Mesendoderm (in vitro differentiated cells): ENCODE results near the gene PEX11G. TPM values are rescaled to one million over a fixed set of nuclear protein-coding genes. Genes with fewer than 3 reads are reported as not detected.

Experiments used
- DNase-seq: peaks from one replicate; pipeline ENCODE4 v3.0.0; 2013
- H2AK5ac ChIP-seq: 2 replicates; pipeline ENCODE4 v1.6.1; 2013; ENCODE audit warnings: low read length, inconsistent platforms
- H2BK120ac ChIP-seq: 2 replicates; pipeline ENCODE4 v1.6.1; 2013; ENCODE audit warnings: low read depth, mild to moderate bottlenecking, low read length, moderate library complexity, mixed read lengths
- H2BK15ac ChIP-seq: replicated peaks from 2 replicates; pipeline ENCODE4 v1.6.1; 2013; ENCODE audit warnings: low read depth, mild to moderate bottlenecking, moderate library complexity
- H2BK5ac ChIP-seq: 2 replicates; pipeline ENCODE4 v1.6.1; 2013; ENCODE audit warnings: low read length, inconsistent platforms
- H3K18ac ChIP-seq: 2 replicates; pipeline ENCODE4 v1.6.1; 2013; ENCODE audit warnings: mild to moderate bottlenecking, low read length, mixed read lengths
- H3K23ac ChIP-seq: one replicate; pipeline ENCODE4 v1.6.1; 2013; ENCODE audit warnings: low read length
- H3K27ac ChIP-seq: 2 replicates; pipeline ENCODE4 v1.5.1; 2013; ENCODE audit warnings: low read depth, mild to moderate bottlenecking, inconsistent platforms, low read length, moderate library complexity
- H3K27me3 ChIP-seq: 2 replicates; pipeline ENCODE4 v1.6.1; 2013; ENCODE audit warnings: low read length, control low read depth, mild to moderate bottlenecking, inconsistent platforms; ENCODE audit not compliant: insufficient read depth, poor library complexity
- H3K36me3 ChIP-seq: 2 replicates; pipeline ENCODE4 v1.6.1; 2013; ENCODE audit warnings: low read length, inconsistent platforms; ENCODE audit not compliant: control insufficient read depth, insufficient read depth
- H3K4ac ChIP-seq: one replicate; pipeline ENCODE4 v1.6.1; 2013; ENCODE audit warnings: low read depth, mild to moderate bottlenecking, low read length, moderate library complexity
- H3K4me1 ChIP-seq: 2 replicates; pipeline ENCODE4 v1.6.1; 2013; ENCODE audit warnings: low read depth, low read length, inconsistent platforms; ENCODE audit not compliant: control insufficient read depth
- H3K4me2 ChIP-seq: 2 replicates; pipeline ENCODE4 v1.6.1; 2013; ENCODE audit warnings: low read length
- H3K4me3 ChIP-seq: 2 replicates; pipeline ENCODE4 v1.5.1; 2013; ENCODE audit warnings: mild to moderate bottlenecking, low read length
- H3K56ac ChIP-seq: one replicate; pipeline ENCODE4 v1.6.1; 2013; ENCODE audit warnings: low read length
- H3K79me1 ChIP-seq: 2 replicates; pipeline ENCODE4 v1.6.1; 2013; ENCODE audit warnings: low read length, inconsistent platforms
- H3K79me2 ChIP-seq: 2 replicates; pipeline ENCODE4 v1.6.1; 2013; ENCODE audit warnings: mild to moderate bottlenecking, low read length; ENCODE audit not compliant: control insufficient read depth, insufficient read depth
- H3K9ac ChIP-seq: 2 replicates; pipeline ENCODE4 v1.6.1; 2013; ENCODE audit warnings: low read length, inconsistent platforms
- H4K5ac ChIP-seq: one replicate; pipeline ENCODE4 v1.6.1; 2013; ENCODE audit warnings: low read length
- H4K8ac ChIP-seq: one replicate; pipeline ENCODE4 v1.6.1; 2013; ENCODE audit warnings: low read depth, mild to moderate bottlenecking, control low read depth, low read length, moderate library complexity
- WGBS: extraction: QIAGEN DNeasy Blood & Tissue Kit; methylation state at CpG from one replicate; pipeline ENCODE4 v1.1.7; 2013; ENCODE audit warnings: low lambda C conversion rate, missing lambda C conversion rate; ENCODE audit not compliant: insufficient coverage; ENCODE audit errors: extremely low coverage; 5-methylcytosine and 5-hydroxymethylcytosine counted together
- polyA plus RNA-seq, 2 experiments: library from polyadenylated mRNA; stranded (reverse); fragments of 200-250 nt; gene quantifications; one replicate each; pipeline ENCODE4 v1.2.3, GENCODE V29; 2013

The PEX11G gene
- polyA plus RNA-seq (2013, experiment 1 of 2): 0.74 TPM
- polyA plus RNA-seq (2013, experiment 2 of 2): 0.67 TPM

DNA sequence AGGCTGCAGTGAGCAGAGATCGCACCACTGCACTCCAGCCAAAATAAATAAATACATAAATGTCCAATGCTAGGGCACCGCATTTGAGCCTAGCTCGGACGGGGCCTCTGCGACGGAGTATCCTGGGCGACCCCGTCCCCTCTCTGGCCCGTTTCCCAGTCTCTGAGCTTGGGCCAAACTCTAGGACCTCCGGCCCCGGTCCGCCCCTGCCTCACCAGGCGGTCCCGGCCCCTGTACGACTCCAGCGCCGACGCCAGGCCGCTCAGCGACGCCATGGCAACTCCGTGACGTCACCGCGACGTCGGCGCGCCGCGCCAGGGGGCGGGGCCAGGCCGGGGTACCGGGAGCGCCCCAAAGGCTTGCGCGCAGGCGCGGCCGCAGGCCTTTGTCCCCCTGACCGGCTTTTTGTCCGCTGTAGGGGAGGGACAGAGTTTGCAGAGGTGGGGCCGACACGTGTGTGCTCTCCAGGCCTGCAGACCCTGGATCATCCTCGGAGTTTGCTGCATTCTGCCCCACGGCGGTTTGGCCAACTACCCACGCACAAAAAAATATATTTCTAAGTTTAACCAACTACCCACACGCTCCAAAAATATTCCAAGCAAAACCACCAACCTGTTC is at the start of gene PEX11G:
PEX11G (minus strand) TSS at position 300 of the 618 bp plus-strand sequence; CDS start at position 275, 25 bp downstream.
- Histone ChIP-seq H2BK120ac (no peak within 1 kb of the TSS), H3K56ac (peak within 1 kb of the TSS; percentile 92), H3K4ac (peak within 1 kb of the TSS; percentile 81), H3K4me3 (peak within 1 kb of the TSS; percentile 68), H3K4me2 (peak within 1 kb of the TSS; percentile 77), H4K5ac (peak within 1 kb of the TSS; percentile 90), H3K9ac (peak within 1 kb of the TSS; percentile 85), H3K4me1 (peaks cover 2% of the 10 kb centered on the region), H2AK5ac (peak within 1 kb of the TSS; percentile 10), H3K36me3 (no peaks in the 10 kb centered on the region), H3K23ac (no peak within 1 kb of the TSS), H4K8ac (peak within 1 kb of the TSS; percentile 99), H3K27ac (no peak within 1 kb of the TSS), H3K18ac (peak within 1 kb of the TSS; percentile 72), H2BK15ac (no peak within 1 kb of the TSS), H2BK5ac (no peak within 1 kb of the TSS), H3K79me1 (no peaks in the 10 kb centered on the region), H3K27me3 (no peaks in the 10 kb centered on the region), H3K79me2 (no peaks in the 10 kb centered on the region)
- peak; percentile 94 for DNase-seq
- no CpG with 5 or more reads among the region's 49 CpGs for WGBS

DNA sequence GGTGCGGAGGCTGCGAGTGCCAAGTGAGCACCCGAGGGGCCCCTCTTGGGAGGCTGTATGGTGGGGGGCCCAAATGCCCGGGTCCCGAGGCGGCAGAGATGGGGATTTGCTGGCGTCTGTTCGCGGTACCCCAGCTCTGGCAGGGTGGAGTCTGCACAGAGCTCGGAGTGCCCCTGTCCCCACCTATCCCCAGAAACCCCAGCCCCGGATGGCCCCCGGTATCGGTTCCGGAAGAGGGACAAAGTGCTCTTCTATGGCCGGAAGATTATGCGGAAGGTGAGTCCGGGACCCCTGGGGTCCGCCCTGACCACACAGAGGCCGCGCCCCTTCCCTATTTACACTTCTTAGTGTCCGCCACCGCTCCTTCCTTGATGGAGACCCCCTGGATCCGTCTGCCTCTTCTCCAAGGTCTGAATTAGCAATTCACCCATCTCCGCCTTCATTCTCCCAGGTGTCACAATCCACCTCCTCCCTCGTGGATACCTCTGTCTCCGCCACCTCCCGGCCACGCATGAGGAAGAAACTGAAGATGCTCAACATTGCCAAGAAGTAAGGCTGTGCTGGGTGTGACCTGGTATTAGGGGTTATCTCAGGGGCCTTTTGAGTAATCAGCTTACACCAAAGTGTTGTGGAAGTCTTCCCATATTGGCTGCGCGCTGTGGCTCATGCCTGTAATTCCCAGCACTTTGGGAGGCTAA is 47.3 kb upstream of the PEX11G start:
- Histone ChIP-seq H3K27ac (no peak overlapping the region), H3K36me3 (peaks cover 2% of the 10 kb centered on the region)

DNA sequence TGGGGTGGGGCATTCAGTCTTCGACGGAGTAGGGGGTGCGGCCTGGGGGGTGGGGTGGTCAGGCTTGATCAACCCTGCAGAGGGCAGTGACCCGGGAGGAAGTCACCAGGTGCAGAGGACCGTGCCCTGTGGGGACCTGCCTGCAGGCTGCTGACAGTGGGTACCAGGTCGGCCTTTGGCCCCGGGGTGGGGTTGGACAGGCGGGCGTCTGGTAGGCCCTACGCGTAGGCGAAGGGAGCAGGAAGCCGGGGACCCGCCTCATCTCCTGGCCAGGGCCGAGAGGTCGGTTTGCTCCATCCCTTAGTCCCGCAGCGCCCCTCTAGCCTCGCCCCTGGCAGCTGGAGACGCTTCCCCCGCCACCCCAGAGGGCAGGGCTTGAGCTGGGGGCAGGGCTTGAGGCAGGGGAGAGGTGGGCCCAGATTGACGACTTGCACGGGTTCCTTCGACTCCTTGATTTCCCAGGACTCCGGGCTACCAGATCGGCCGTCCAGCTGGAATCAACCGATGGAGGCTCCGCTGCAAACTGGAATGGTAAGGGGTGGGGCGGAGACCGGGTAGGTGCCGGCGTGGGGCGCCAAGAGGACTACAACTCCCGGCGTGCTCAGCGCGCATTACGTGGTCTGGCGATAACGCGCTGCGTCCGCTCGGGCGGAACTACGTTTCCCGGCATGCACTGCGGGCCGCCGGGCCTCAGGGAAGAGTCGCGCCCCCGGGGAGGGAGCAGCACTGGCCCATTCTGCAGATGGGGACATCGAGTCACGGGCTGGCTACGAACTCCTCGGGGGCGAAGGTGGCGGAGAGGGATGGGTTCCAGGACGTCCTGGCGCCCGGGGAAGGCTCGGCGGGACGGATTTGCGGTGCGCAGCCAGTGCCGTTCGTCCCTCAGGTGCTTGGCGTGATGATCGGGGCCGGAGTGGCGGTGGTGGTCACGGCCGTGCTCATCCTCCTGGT is 46.5 kb upstream of the PEX11G start, which contains the start of gene PNPLA6:
PNPLA6 (plus strand) TSS at position 671 of the 951 bp plus-strand sequence; CDS start at position 743, 72 bp downstream.
- DNase-seq: peak; percentile 95
- Histone ChIP-seq H3K56ac (peak within 1 kb of the TSS; percentile 86), H2BK120ac (no peak within 1 kb of the TSS), H3K9ac (peak within 1 kb of the TSS; percentile 77), H3K79me1 (no peaks in the 10 kb centered on the region), H3K79me2 (no peaks in the 10 kb centered on the region), H3K27me3 (no peaks in the 10 kb centered on the region), H3K27ac (peak within 1 kb of the TSS; percentile 69), H3K4ac (peak within 1 kb of the TSS; percentile 49), H3K23ac (no peak within 1 kb of the TSS), H4K5ac (no peak within 1 kb of the TSS), H3K4me2 (peak within 1 kb of the TSS; percentile 82), H3K4me1 (no peaks in the 10 kb centered on the region), H3K36me3 (peaks cover 2% of the 10 kb centered on the region), H2BK5ac (no peak within 1 kb of the TSS), H2AK5ac (no peak within 1 kb of the TSS), H3K4me3 (peak within 1 kb of the TSS; percentile 82), H3K18ac (peak within 1 kb of the TSS; percentile 57), H2BK15ac (no peak within 1 kb of the TSS), H4K8ac (no peak within 1 kb of the TSS)
- no CpG with 5 or more reads among the region's 76 CpGs for WGBS

More for the DNA sequence above, 47.3 kb upstream of the PEX11G start:
- H3K79me2 ChIP-seq: no peaks in the 10 kb centered on the region
- no peak overlapping the region for H2BK120ac ChIP-seq
- no peak overlapping the region for H3K9ac ChIP-seq
- H3K4ac ChIP-seq: no peak overlapping the region
- H3K27me3 ChIP-seq: no peaks in the 10 kb centered on the region
- H3K4me2 ChIP-seq: no peak overlapping the region
- no peak overlapping the region for H4K8ac ChIP-seq
- no peak overlapping the region for H3K18ac ChIP-seq
- DNase-seq: no peak
- H4K5ac ChIP-seq: no peak overlapping the region
- no peaks in the 10 kb centered on the region for H3K4me1 ChIP-seq
- H3K23ac ChIP-seq: no peak overlapping the region
- H3K4me3 ChIP-seq: no peak overlapping the region
- peak overlapping the region; percentile 44 for H3K56ac ChIP-seq
- no peak overlapping the region for H2AK5ac ChIP-seq
- WGBS: no CpG with 5 or more reads among the region's 30 CpGs
- H3K79me1 ChIP-seq: no peaks in the 10 kb centered on the region
- H2BK15ac ChIP-seq: no peak overlapping the region
- H2BK5ac ChIP-seq: no peak overlapping the region

DNA sequence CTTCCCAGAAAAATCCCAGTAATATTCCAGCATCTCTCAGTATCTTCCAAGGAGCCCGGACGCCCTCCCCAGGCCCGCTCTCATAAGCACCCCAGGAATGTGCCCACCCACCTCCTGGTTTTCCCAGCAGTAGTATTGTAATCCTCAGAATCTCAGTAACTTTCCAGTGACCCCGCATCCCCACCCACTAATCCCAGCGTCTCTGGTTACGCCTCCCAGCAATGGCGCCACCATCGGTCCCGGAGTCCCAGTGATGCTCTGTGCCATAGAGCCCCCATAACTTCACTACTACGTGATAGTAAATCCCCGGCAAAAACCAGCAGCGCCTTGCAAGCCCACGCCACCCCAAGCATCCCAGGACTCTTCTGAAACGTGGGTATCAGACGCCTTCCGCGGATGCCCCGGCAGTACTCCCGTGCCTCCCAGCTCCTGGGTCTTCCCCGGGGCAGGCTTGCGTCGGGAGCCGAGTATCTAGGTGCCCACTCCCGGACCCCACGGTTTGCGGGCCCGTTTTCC is 45.8 kb upstream of the PEX11G start:
- no peak overlapping the region for H3K23ac ChIP-seq
- H2BK120ac ChIP-seq: no peak overlapping the region
- no peaks in the 10 kb centered on the region for H3K4me1 ChIP-seq
- WGBS: no CpG with 5 or more reads among the region's 27 CpGs
- H3K36me3 ChIP-seq: peaks cover 2% of the 10 kb centered on the region
- no peaks in the 10 kb centered on the region for H3K79me2 ChIP-seq
- H2AK5ac ChIP-seq: no peak overlapping the region
- H2BK5ac ChIP-seq: no peak overlapping the region
- peak overlapping the region; percentile 71 for H3K18ac ChIP-seq
- H4K8ac ChIP-seq: no peak overlapping the region
- H4K5ac ChIP-seq: no peak overlapping the region
- H3K27me3 ChIP-seq: no peaks in the 10 kb centered on the region
- peak overlapping the region; percentile 49 for H3K4ac ChIP-seq
- peak overlapping the region; percentile 77 for H3K9ac ChIP-seq
- no peak overlapping the region for H2BK15ac ChIP-seq
- H3K4me2 ChIP-seq: peak overlapping the region; percentile 82
- H3K27ac ChIP-seq: peak overlapping the region; percentile 69
- no peaks in the 10 kb centered on the region for H3K79me1 ChIP-seq
- H3K56ac ChIP-seq: peak overlapping the region; percentile 90
- DNase-seq: peak; percentile 90
- peak overlapping the region; percentile 82 for H3K4me3 ChIP-seq

DNA sequence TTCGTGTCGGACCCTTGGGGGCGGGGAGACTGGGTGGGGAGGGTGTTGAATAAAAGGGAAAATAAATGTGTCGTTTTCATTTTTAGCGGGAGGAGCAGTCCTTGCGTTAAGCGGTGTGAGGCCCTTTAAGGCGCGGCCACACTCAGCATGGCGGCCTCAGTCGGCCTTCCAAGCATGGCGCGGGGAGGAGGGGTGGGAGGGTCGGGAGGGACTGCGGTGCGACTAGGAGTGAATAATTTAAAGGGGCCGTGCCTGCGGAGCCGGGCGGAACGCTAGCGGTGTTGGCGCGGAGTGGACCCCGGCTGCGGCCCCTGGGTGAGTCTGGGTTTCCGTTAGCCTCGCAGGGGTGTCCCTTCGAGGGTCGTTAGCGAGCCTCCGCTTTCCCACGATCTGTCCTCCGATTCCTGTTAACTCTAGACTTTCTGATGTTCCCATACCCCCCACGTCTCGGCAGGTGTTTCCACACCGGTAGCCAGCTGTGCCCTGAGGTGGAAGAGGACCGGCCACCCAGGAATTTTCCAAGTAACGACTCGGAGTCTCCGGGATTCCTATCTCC is 45.2 kb upstream of the PEX11G start:
- H3K23ac ChIP-seq: no peak overlapping the region
- peak overlapping the region; percentile 78 for H3K9ac ChIP-seq
- peaks cover 2% of the 10 kb centered on the region for H3K36me3 ChIP-seq
- peak overlapping the region; percentile 58 for H3K27ac ChIP-seq
- peak; percentile 93 for DNase-seq
- H3K79me2 ChIP-seq: no peaks in the 10 kb centered on the region
- WGBS: no CpG with 5 or more reads among the region's 41 CpGs
- no peak overlapping the region for H2AK5ac ChIP-seq
- no peak overlapping the region for H2BK15ac ChIP-seq
- peak overlapping the region; percentile 63 for H3K4me3 ChIP-seq
- H3K4me1 ChIP-seq: no peaks in the 10 kb centered on the region
- peak overlapping the region; percentile 92 for H3K18ac ChIP-seq
- peak overlapping the region; percentile 77 for H3K4ac ChIP-seq
- H4K8ac ChIP-seq: peak overlapping the region; percentile 7
- H2BK5ac ChIP-seq: no peak overlapping the region
- H3K79me1 ChIP-seq: no peaks in the 10 kb centered on the region
- H2BK120ac ChIP-seq: no peak overlapping the region
- peak overlapping the region; percentile 90 for H3K56ac ChIP-seq
- no peak overlapping the region for H4K5ac ChIP-seq
- peak overlapping the region; percentile 82 for H3K4me2 ChIP-seq
- no peaks in the 10 kb centered on the region for H3K27me3 ChIP-seq
